OCI-LY3 (cell line): Measurements from ENCODE around the gene NKTR.

Source experiments
- CTCF ChIP-seq: fragments of 200-600, 300-600 bp; sonication (generic); IDR thresholded peaks from 2 replicates; pipeline ENCODE4 v1.5.1; 2014; ENCODE audit warnings: antibody characterized with exemption, low read length, low read depth
- EZH2phosphoT487 ChIP-seq: fragments of 200-600 bp; shearing (Covaris generic); IDR thresholded peaks from 2 replicates; pipeline ENCODE4 v1.6.1; 2018; ENCODE audit warnings: antibody characterized with exemption, mixed run types, low read depth

- TF ChIP-seq CTCF, result peak; percentile 61
- TF ChIP-seq EZH2phosphoT487, result no peak
These were observed 13.0 kb downstream of the NKTR start for GRCh38 chr3:42613462-42613861.
